GM19395 (cell line): ENCODE measurements around the gene KLHL14.
"Not testable (repeated sequence)": the region's sequence is repeated elsewhere in the genome, so short reads cannot be mapped to it uniquely, and the experiment has no call there.

Experiments used
- ATAC-seq: cut with Tn5 transposase; IDR thresholded peaks from one replicate; pipeline ENCODE4 v1.9.1; 2021; ENCODE audit warnings: mild to moderate bottlenecking, moderate library complexity; ENCODE audit not compliant: unreplicated experiment

Gene KLHL14, protein sequence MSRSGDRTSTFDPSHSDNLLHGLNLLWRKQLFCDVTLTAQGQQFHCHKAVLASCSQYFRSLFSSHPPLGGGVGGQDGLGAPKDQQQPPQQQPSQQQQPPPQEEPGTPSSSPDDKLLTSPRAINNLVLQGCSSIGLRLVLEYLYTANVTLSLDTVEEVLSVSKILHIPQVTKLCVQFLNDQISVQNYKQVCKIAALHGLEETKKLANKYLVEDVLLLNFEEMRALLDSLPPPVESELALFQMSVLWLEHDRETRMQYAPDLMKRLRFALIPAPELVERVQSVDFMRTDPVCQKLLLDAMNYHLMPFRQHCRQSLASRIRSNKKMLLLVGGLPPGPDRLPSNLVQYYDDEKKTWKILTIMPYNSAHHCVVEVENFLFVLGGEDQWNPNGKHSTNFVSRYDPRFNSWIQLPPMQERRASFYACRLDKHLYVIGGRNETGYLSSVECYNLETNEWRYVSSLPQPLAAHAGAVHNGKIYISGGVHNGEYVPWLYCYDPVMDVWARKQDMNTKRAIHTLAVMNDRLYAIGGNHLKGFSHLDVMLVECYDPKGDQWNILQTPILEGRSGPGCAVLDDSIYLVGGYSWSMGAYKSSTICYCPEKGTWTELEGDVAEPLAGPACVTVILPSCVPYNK

DNA sequence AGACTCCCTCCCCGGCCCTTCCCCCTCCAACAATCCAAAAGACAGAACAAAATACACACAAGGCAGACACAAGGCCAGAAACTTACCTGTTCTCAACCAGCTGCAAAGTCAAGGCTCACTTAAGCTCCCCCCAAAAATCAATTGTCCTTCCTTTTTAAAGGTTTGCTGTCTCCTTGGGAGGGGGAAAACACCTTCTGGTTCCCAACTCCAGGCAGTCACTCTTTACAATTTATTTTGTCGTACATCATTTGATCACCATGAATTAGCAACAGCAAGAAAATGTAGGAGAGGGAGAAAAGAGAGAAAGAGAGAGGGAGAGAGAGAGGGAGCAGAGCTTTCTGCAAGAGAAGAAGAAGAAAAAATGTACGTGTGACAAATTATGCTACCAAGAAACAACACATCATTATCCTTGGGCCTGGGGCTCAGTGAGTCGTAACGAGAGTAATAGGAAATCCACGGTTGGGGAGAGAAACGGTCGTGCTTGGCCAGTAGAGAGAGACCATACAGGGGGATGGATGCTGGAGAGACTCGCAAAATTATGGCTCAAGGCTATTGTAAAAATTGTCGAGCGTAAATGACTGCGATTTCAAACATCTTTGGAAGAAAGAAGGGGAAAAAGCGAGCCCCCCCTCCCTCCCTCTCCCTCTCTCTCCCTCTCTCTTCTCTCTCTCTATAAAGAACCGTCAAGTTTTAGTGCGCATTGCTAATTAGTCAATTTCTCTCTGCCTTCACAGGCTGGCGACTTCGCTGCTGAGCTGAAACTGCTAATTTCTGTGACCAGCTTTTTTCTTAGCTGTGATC lies at the start of gene KLHL14:
KLHL14 (minus strand) TSS at position 443 of the 801 bp plus-strand sequence. CDS start 2,432 bp downstream, outside the sequence.
- no peak for ATAC-seq

DNA sequence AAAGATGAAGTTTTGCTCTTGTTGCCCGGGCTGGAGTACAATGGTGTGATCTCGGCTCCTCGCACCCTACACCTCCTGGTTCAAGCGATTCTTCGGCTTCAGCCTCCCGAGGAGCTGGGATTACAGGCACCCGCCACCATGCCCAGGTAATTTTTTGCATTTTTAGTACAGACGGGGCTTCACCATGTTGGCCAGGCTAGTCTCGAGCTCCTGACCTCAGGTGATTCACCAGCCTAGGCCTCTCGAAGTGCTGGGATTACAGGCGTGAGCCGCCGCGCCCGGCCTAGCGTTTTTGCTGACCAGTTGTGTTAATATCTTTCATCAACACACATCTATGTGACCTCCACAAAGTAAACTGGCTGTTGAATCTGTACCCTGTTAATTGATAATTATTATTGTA lies 49.4 kb upstream of the KLHL14 start:
- ATAC-seq = no peak

DNA sequence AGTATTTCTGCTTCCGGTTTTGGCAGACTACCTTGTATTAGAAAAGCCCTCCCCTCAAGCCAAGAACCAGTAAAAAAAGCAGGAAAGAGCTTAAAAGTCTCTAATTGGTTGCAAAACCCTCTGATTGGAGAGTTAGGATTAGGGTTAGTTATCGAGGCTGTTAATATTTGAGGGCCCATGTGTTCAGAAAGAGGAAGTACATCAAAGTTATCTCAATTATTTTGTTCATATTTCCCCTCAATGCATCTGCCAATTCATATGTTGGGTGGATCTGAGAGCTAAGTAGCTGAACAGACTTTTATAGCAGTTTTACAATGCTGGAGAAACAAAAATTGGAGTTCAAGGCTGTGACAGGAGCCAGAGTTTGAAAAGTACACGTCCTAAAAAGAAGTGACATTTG lies 43.1 kb upstream of the KLHL14 start:
- ATAC-seq = no peak

DNA sequence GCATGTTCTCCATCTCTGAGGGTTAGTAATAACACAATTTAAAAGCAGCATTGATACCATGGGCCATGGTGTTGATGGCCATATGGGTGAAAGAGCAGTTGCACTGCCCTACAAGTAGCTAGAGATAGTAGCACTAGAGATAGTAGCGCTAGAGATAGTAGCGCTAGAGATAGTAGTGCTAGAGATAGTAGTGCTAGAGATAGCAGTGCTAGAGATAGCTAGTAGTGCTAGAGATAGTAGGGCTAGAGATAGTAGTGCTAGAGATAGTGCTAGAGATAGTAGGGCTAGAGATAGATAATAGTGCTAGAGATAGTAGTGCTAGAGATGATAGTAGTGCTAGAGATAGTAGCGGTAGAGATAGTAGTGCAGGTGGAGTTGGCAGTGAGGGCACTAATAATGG lies 39.5 kb upstream of the KLHL14 start:
- no peak for ATAC-seq

DNA sequence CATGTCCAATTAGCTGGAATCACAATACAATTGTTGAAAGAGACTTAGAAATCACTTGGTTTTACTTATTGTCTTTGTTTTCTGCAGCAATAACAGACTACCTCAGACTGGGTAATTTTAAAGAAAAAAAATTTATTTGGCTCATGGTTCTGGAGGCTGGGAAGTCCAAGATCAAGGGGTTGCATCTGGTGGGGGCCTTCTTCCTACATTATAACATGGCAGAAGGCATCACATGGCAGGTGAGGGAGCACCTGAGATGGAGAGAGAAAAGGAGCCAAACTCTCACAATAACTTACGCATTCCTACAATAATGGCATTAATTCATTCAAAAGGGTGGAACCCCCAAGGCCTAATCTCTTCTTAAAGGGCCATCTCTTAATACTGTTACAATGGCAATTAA lies 37.5 kb upstream of the KLHL14 start:
- no peak for ATAC-seq

DNA sequence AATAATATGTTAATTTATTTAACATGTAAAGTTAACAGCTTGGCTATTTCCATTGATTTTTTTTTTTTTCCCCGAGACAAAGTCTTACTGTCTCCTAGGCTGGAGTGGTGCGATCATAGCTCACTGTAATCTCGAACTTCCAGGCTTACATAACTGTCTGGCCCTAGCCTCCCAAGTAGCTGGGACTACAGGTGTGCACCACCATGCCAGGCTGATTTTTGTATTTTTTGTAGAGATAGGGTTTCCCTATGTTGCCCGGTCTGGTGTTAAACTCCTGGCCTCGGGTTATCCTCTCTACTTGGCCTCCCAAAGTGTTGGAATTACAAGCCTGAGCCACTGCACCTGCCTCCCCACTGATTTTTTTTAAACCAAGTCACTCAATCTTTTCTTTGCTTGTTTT lies 32.5 kb upstream of the KLHL14 start:
- ATAC-seq = no peak

DNA sequence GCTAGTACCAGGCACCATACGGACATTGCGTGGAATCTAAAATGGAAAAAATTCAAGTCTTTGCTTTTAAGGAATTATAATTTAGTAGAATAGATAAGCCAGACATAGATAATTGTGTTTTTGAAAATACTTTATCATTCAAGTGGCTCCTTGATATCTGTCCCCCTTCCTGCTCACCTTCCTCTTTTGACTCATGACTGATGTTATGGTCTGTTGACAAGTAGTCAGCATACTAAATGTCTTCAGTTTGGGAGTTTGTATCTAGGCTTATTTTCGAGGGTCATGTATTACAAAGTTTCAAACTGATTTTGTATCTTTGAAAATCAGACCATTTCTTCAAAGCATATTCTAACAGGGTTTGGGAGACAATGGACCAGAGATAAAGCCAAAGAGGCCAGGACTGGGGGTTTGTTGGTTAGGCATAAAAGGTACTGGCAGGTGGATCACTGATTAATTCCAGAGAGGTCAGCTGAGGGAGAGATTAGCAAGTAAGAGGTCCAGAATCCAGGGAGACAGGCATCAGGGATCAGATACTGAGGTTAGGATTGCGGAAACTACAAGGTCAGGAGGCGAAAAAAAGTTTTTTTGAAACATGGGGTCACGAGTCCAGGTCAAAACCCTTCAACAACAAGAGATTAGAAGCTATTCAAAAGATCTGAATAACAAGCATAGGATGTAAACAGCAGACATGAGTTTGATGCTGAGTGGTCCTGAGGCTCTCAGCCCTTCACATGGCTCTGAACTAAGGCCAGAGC lies 31.5 kb upstream of the KLHL14 start:
- ATAC-seq = no peak

DNA sequence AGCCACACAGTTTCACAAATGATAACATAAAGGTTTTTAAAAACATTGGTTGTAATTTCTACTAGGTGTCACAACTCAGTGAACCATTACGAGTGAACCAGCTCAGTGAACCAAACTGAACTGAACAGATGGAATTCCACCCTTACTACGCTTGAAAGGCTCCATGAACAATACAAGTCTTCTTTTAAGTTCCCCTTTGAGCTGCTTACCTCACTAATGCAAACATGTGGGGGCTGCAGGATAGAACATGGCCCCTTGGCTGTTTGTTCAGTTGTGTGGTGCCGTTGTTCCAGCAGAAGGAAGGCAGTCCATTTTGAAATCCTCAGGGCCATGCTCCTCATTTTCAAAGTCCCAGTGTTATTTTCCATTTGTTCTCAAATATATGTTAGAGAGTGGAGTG lies 30.7 kb upstream of the KLHL14 start:
- ATAC-seq = peak; percentile 96

DNA sequence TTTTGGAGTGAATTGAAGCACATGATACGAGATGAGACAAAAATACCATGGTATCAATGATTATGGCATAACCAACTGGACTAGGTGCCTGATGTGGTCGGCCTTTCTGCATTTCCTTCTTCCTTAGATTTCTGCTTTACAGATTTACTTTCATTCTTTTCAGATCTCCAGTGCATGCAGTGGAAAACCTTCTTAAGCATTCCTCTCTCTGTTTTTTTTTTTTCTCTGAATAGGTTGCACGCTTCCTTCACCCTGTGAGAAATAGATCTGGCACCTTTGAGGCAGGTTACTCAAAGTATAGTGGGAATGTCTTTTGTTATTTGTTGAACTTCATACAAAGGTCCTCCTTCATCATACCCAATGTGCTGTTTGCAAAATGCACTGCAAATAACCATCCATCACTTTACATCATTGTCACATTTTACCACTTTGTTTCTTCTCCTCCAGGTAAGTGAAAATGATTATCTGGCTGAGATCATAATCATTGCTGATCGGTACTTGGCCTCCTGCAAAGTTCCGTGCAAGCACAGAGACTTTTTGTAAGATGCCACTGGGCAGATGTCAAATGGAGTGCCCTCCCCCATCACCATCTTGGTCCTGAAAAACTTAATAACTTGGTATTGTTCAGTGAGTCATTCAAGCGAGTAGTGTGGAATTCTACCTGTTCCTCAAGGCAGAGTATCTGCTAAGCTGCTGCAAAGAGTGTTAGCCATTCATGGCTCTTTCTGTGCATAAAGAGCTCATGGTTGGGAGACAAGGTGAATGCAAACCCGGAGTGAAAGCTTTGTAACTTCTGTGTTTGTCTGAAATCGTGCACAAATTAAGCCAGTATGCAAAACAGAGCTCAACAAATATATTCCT lies 30.0 kb upstream of the KLHL14 start:
- ATAC-seq = peak; percentile 75

DNA sequence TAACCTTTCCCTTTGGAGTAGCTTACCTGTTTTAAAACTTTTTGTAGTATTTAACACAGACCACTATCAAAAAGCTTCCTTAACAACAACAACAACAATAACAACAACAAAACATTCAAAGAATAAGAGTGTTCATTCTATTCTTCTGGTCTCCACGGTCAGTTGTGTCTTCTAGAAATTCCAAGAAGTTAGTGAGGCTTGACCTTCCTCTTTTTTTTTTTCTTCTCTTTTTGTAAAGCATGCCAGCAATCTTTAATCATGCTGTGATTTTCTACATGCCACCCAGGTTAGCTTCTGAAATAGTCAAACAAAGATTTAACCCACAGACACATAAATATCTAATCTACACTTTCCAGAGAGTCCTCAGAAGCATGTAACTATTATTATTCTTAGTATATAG lies 28.4 kb upstream of the KLHL14 start:
- ATAC-seq = no peak

DNA sequence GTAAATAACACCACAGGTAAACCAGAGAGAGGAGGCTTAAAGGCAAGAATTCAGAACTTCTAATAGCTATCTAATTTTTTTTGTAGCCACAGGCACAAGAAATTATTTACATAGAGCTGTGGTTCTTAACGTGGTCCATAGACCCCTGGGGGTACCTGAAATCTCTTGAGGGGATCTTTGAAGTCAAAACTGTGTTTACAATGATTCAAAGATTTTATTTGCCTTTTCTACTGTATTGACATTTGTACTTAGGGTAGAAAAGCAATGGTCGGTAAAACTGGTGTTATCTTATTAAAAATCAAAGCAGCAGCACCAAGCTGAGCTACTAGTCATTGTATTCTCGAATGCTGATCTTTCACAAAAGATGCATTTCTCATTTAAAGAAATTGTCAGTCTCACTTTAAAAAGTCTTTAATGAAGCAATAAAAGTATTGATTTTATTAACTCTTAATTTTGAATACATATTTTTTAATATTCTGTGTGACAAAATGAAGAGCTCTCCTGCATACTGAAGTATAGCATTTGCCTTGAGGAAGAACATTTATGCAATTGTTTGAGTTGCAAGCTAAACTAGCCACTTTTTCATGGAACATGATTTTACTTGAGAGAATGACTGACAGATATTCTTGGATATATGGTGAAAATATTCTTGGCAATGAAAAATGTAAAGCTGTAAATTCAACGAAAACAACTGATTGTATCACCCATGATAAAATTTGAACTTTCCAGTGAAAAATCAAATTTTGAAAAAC lies 25.6 kb upstream of the KLHL14 start:
- ATAC-seq = no peak

DNA sequence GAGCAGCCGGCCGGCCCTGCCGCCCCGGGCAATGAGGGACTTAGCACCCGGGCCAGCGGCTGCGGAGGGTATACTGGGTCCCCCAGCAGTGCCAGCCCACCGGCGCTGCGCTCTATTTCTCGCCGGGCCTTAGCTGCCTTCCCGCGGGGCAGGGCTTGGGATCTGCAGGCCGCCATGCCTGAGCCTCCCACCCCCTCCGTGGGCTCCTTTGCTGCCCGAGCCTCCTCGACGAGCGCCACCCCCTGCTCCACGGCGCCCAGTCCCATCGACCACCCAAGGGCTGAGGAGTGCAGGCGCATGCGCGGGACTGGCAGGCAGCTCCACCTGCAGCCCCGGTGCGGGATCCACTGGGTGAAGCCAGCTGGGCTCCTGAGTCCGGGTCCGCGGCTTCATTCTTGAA lies 21.8 kb upstream of the KLHL14 start:
- not testable (repeated sequence) for ATAC-seq

DNA sequence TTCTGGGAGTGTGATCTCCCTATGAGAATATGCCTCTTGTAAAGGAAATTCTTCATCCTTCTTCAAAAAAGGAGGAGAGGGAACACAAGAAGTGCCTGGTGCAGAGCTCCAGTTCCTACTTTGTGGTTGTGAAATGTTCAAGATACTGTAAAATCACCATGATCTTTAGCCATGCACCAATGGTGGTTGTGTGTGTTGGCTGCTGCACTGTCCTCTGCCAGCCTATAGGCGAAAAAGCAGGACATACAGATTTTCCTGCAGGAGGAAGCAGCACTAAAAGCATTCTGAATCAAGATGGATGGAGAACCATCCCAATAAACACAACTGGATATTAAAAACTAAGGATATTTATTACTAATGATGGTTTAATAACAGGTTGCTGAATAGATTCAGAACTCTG lies 6.2 kb upstream of the KLHL14 start:
- no peak for ATAC-seq

DNA sequence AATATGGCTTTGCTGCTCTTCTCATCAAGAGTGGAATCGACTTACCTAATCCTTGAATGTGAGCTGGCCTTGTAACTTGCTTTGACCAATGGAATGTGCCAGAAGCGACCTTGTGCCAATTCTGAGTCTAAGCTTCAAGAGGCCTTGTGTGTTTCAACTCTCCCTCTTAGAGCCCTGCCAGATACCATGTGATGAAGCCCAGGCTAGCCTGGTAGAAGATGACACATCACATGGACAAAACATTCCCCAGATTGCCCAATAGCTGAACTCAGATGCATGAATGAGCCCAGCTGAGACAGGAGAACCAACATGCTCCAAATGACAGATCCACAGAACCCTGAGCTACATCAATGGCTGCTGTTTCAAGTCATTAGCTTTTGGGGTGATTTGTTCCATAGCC lies 4.2 kb upstream of the KLHL14 start:
- no peak for ATAC-seq

DNA sequence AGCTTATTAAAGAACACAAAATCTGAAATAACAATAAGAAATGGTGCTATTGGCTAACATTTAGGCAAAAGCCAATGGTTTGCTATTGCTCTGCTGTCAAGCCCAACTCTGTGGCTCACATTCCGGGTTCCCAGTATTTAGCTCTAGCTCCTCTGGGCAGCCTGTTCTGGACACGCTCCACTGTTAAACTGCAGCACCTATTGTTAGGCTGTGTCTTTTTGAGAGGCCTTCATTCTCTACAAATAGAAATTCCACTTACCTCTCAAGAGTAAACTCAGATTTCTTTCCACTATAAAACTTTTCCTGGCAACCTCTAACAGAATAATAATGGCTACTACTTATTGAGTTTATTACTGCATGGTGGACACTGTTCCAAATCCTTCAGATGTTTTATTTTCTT lies 3.7 kb upstream of the KLHL14 start:
- no peak for ATAC-seq

DNA sequence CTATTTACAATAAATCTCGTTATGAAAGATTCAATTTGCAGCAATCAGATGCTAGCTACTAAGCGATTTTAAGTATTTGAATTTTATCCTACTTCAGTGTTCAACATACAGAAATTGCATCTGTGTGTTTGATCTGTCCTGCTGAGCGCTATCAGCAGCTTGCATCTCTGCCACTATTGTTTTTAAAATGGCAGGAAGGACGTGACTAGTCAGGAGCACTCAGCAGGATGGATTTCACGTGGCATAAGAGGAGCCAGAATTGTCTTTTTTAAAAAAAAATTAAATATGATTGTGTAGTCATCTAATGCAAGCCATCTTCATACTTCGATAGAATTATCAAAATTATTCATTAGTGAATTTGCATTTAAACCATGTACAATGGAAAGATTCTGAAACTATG lies 2.8 kb upstream of the KLHL14 start:
- no peak for ATAC-seq

DNA sequence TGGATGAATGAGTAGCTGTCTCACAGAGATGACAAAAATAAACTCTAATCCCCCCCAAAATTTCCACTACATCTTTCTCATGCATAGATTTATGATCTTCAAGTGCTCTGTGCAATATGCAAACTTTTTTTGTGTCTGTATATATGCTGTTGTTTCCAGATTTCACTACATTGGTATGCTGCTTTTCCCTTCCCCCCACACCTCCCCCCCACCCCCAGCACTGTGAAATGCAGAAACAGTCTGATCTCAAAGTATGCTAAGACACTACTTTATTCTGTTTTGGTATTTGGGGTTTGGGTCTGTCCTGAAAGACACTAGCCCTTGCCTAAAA lies 524 bp upstream of the KLHL14 start:
- ATAC-seq = no peak

DNA sequence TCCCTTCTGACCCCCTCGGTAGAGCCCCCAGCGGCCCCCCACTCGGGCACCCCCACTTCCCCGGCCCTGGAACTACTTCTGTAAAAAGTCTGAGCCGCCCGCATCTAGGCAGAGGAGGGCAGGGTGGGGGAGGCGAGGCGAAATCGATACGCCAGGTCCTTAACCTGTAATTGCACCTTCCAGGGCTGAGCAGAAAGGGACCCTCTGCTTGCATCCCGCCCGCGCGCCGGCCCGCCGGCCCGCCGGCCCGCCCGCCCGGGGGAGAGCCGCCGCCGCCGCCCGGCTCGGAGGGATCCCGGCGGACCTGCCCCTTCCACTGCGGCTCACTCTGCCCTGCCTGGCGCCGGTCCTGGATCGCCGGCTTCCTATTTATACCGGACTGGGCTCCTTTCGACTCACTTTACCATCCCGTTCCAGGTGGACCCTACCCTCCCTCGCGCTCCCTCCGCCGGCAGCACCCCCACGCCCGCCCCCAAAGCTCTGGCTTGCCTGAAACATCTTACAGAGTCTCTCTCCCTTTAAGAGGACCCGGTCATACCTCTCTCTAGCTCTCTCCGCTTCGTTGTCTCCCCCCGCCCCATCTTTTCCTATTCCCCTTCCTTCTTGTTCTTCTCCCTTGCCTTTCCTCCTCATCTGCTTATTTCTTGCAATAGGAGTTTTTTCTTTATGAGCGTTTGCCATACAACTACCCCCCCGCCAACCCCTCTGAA lies 797 bp downstream of the KLHL14 start:
- no peak for ATAC-seq

DNA sequence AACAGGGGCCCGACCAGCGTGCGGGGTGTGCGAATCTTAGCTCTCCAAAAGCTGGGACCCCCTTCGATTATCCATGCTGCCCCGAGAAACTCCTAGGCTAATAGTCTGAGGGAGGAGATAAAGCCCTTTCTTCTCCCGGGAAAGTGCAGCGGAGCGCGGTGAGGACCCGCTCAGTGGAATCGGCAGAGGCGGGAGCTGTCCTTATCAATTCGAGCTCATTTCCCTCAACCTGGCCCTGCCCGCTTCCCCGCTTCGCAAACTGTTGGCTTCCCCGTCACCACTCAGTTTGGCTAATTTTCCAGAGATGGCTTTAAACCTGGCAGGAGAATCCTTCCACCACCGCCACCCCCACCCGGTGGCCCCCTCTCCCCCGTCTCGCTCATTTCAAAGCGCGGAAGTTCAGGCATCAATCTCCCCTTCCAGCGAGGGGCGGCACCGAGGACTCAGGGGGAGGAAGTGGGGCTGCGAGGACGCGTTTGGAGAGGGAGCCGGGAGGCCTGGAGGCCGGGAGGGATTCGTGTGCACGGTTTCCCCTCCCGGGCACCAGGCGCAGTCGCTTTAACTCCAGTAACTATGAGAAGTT lies 1.6 kb downstream of the KLHL14 start:
- no peak for ATAC-seq
